Fibroblast of lung (primary cell): ENCODE results near the gene CCN5. TPM values are rescaled to one million over a fixed set of nuclear protein-coding genes. Genes with fewer than 3 reads are reported as not detected.
A peak's percentile ranks its signal among the peaks of the same experiment; 100 is the strongest.

ENCODE experiments used
- DNase-seq, 2 donors: peaks; one replicate each; pipeline versions ENCODE4 v3.0.0 to v3.0.0-alpha.2; 2010; ENCODE audit warnings: low read depth in 2 of 2
- H2AFZ ChIP-seq: 2 replicates; pipeline ENCODE4 v1.5.1; 2012; ENCODE audit warnings: low read length, control low read depth, inconsistent platforms
- H3K27ac ChIP-seq: 2 replicates; pipeline ENCODE4 v1.5.1; 2011; ENCODE audit warnings: low read length, control low read depth; ENCODE audit not compliant: insufficient read depth
- H3K27me3 ChIP-seq: 2 replicates; pipeline ENCODE4 v1.5.1; 2011; ENCODE audit warnings: mild to moderate bottlenecking, low read length; ENCODE audit not compliant: control insufficient read depth, insufficient read depth
- H3K36me3 ChIP-seq: 2 replicates; pipeline ENCODE4 v1.5.1; 2011; ENCODE audit warnings: low read length; ENCODE audit not compliant: control insufficient read depth, insufficient read depth
- H3K4me1 ChIP-seq: 2 replicates; pipeline ENCODE4 v1.5.1; 2011; ENCODE audit warnings: low read length; ENCODE audit not compliant: control insufficient read depth, insufficient read depth; ENCODE audit errors: extremely low read depth
- H3K4me2 ChIP-seq: 2 replicates; pipeline ENCODE4 v1.5.1; 2011; ENCODE audit warnings: low read length, control low read depth; ENCODE audit not compliant: insufficient read depth; ENCODE audit errors: extremely low read depth
- H3K4me3 ChIP-seq, 4 experiments: fragments of 200-600 bp in 1 of 4; sonication (generic) in 1 of 4; replicated peaks in 1 of 4; 2 replicates each; pipeline ENCODE4 v1.5.1; 2011 to 2016; ENCODE audit warnings: low read length in 4 of 4, low read depth in 3 of 4, mild to moderate bottlenecking in 3 of 4, control low read depth in 2 of 4, inconsistent platforms in 1 of 4, mixed read lengths in 1 of 4; ENCODE audit not compliant: insufficient read depth in 1 of 4; ENCODE audit errors: control extremely low read depth in 1 of 4
- H3K79me2 ChIP-seq: 2 replicates; pipeline ENCODE4 v1.5.1; 2012; ENCODE audit warnings: mild to moderate bottlenecking, low read length, inconsistent platforms; ENCODE audit not compliant: control insufficient read depth, insufficient read depth
- H3K9ac ChIP-seq: 2 replicates; pipeline ENCODE4 v1.5.1; 2011; ENCODE audit warnings: mild to moderate bottlenecking, low read length, control low read depth; ENCODE audit not compliant: insufficient read depth
- H3K9me3 ChIP-seq: 2 replicates; pipeline ENCODE4 v1.5.1; 2012; ENCODE audit warnings: low read depth, low read length; ENCODE audit not compliant: control insufficient read depth, insufficient read depth
- H4K20me1 ChIP-seq: 2 replicates; pipeline ENCODE4 v1.5.1; 2011; ENCODE audit warnings: low read length; ENCODE audit not compliant: control insufficient read depth, insufficient read depth; ENCODE audit errors: extremely low read depth
- EZH2 ChIP-seq: IDR thresholded peaks from 2 replicates; pipeline ENCODE4 v1.5.1; 2012; ENCODE audit warnings: low read length, control low read depth, mild to moderate bottlenecking; ENCODE audit errors: missing control alignments
- polyA plus RNA-seq, 2 donors: library from polyadenylated mRNA; depleted of rRNA in 1 of 2; stranded (reverse) in 1 of 2; unstranded in 1 of 2; fragments of >200 nt; gene quantifications; 2 replicates each; pipeline ENCODE4 v1.2.1, GENCODE V29; 2011 to 2012; ENCODE audit warnings: missing spikeins in 1 of 2
- total RNA-seq: library from RNA; depleted of rRNA; stranded (reverse); fragments of >200 nt; gene quantifications from 2 replicates; pipeline ENCODE4 v1.2.1, GENCODE V29; 2014
- TF ChIP-seq, protein P1 (sequence below), 2 donors: IDR thresholded peaks in 1 of 2; conservative IDR thresholded peaks in 1 of 2; 1 replicate in 1 of 2; 2 replicates in 1 of 2; pipeline ENCODE4 v1.5.1; 2011 to 2012; ENCODE audit warnings: low read length in 2 of 2, control low read depth in 1 of 2, inconsistent platforms in 1 of 2, low read depth in 1 of 2, mild to moderate bottlenecking in 1 of 2

CCN5 gene
- total and polyA plus RNA-seq, 2 donors (not counting 1 experiment from before 2014, with no cell fraction given): 31.4 to 122 TPM

DNA sequence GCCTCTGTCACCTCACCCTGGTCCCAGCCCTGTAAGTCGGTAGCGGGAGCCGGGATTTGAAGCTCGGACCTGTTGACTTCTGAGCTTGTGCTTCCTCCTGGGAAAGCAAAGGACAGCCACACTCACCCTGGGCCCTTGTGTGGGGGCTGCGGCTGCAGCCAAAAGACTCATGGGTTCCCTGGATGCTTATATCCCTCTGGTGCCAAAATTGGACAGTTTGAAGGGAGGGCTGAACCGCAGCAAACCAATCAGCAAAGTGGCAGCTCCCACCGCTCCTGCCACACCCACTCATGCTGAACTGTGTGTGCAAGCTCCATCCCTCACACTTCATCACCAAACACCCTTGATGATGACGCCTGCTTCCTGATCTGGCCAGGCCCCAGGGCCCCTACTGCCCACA is 3.9 kb upstream of the CCN5 start:
- Histone ChIP-seq H4K20me1 (no peaks in the 10 kb centered on the region), H3K27ac (no peak overlapping the region), H3K4me1 (peaks cover 14% of the 10 kb centered on the region), H3K4me3 (no peak overlapping the region), H3K9me3 (no peaks in the 10 kb centered on the region), H3K36me3 (no peaks in the 10 kb centered on the region), H3K4me2 (no peak overlapping the region), H3K79me2 (no peaks in the 10 kb centered on the region), H3K9ac (no peak overlapping the region), H2AFZ (no peak overlapping the region), H3K27me3 (peaks cover 5% of the 10 kb centered on the region)
- DNase-seq: peak in 1 of 2 donors; percentile 71
- TF ChIP-seq, protein P1, sequence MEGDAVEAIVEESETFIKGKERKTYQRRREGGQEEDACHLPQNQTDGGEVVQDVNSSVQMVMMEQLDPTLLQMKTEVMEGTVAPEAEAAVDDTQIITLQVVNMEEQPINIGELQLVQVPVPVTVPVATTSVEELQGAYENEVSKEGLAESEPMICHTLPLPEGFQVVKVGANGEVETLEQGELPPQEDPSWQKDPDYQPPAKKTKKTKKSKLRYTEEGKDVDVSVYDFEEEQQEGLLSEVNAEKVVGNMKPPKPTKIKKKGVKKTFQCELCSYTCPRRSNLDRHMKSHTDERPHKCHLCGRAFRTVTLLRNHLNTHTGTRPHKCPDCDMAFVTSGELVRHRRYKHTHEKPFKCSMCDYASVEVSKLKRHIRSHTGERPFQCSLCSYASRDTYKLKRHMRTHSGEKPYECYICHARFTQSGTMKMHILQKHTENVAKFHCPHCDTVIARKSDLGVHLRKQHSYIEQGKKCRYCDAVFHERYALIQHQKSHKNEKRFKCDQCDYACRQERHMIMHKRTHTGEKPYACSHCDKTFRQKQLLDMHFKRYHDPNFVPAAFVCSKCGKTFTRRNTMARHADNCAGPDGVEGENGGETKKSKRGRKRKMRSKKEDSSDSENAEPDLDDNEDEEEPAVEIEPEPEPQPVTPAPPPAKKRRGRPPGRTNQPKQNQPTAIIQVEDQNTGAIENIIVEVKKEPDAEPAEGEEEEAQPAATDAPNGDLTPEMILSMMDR (conservative IDR thresholded peaks at IDR 0.05 in 1 of 2, IDR thresholded peaks at IDR 0.05 in 1 of 2; ENCODE audit: low read depth in 1 of 2, low read length in 2 of 2): no peak

DNA sequence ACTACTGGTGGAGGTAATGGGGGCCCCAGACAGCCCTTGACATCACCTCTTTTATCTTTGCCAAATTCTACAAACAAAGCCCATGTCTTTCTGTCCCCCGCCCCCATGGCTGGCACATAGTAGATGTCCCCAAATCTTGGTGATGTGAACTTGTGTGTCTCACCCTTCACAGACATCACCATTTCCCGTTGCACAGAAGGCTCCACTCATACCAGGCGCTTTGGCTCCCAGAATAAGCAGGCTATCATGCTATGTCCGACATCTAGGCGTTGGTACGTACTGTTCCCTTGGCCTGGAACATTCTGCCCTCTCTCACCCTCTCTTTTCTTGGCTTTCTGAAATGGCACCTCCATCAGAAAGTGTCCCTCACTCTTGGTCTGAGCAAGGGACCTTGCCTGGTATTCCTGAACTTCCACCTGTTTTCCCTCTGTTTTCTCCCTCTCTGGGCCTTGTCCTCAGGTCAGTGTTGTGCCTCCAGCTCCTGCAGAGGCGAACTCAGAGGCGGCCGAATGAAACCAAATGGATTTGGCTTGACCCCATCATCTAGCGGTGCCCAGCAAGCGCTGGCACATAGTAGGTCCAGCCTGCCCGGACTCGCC is 968 bp upstream of the CCN5 start:
- Histone ChIP-seq H2AFZ (no peak overlapping the region), H3K4me2 (no peak overlapping the region), H3K27me3 (peaks cover 10% of the 10 kb centered on the region), H3K9me3 (no peaks in the 10 kb centered on the region), H3K4me1 (peaks cover 16% of the 10 kb centered on the region), H3K9ac (no peak overlapping the region), H3K4me3 (no peak overlapping the region), H3K79me2 (no peaks in the 10 kb centered on the region), H4K20me1 (no peaks in the 10 kb centered on the region), H3K36me3 (no peaks in the 10 kb centered on the region), H3K27ac (no peak overlapping the region)
- peak in 1 of 2 donors; percentile 55 for DNase-seq
- no peak for TF ChIP-seq EZH2
- TF ChIP-seq, protein P1 (conservative IDR thresholded peaks at IDR 0.05 in 1 of 2, IDR thresholded peaks at IDR 0.05 in 1 of 2; ENCODE audit: low read depth in 1 of 2, low read length in 2 of 2): no peak

DNA sequence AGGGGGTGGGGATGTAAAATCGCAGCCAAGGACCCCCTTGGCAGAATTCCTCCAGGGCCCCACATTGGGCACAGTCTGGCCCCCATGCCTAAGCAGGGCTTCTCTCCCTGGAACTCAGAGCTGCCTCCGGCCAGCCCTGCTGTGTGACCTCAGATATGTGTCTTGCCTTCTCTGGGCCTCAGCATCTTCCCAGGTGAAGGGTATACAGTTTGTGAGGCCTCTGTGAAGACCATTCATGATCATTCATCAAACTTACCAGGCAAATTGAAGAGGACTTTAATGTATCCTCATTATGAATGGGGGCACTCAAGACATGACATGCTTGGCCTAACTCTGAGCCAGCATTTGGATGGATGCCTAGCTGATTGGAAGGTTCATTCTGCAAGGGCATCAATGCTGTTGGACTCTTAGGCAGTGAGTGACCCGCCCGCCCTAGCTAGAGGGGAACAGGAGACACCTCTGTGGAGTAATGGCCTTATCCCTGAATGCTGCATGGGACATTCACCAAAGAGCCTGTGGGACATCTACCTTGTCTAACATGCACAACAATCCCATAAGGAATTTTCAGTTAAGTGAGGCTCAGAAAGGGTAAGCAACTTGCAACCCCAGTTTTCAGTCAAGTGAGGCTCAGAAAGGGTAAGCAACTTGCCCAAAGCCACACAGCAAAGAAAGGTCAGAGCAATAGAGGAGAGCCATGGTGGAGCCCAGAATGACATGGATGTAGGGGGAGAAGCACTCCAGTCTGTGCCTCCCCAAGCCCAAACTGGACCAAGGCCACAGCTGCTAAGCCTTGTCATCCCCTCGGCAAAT is 535 bp downstream of the CCN5 start:
- Histone ChIP-seq H3K36me3 (no peaks in the 10 kb centered on the region), H4K20me1 (no peaks in the 10 kb centered on the region), H3K27me3 (peaks cover 10% of the 10 kb centered on the region), H3K4me1 (peaks cover 25% of the 10 kb centered on the region), H2AFZ (no peak overlapping the region), H3K9me3 (no peaks in the 10 kb centered on the region), H3K79me2 (no peaks in the 10 kb centered on the region), H3K4me2 (no peak overlapping the region), H3K9ac (no peak overlapping the region), H3K4me3 (peak overlapping the region in 1 of 4 experiments; percentile 49), H3K27ac (no peak overlapping the region)
- TF ChIP-seq, protein P1 (conservative IDR thresholded peaks at IDR 0.05 in 1 of 2, IDR thresholded peaks at IDR 0.05 in 1 of 2; ENCODE audit: low read depth in 1 of 2, low read length in 2 of 2): no peak
- no peak for TF ChIP-seq EZH2
- no peak for DNase-seq
